H9 (cell line): ENCODE data around the gene NKD1. TPM values are rescaled to one million over a fixed set of nuclear protein-coding genes. Genes with fewer than 3 reads are reported as not detected.

Source experiments
- DNase-seq: peaks from one replicate; pipeline ENCODE4 v3.0.0-alpha.2; 2017
- H2AFZ ChIP-seq: one replicate; pipeline ENCODE4 v1.6.1; 2013; ENCODE audit warnings: mild to moderate bottlenecking, low read length, control low read depth, moderate library complexity
- H2AK5ac ChIP-seq: 2 replicates; pipeline ENCODE4 v1.6.1; 2013; ENCODE audit warnings: low read length, control low read depth, mixed read lengths; ENCODE audit not compliant: insufficient read length
- H2BK120ac ChIP-seq: one replicate; pipeline ENCODE4 v1.6.1; 2013; ENCODE audit warnings: low read depth, mild to moderate bottlenecking, low read length, control low read depth, inconsistent platforms; ENCODE audit not compliant: poor library complexity, severe bottlenecking
- H2BK12ac ChIP-seq: 2 replicates; pipeline ENCODE4 v1.6.1; 2013; ENCODE audit warnings: low read length, control low read depth, mixed read lengths, low read depth; ENCODE audit not compliant: insufficient read length
- H2BK15ac ChIP-seq: 2 replicates; pipeline ENCODE4 v1.6.1; 2013; ENCODE audit warnings: low read depth, low read length, control low read depth
- H2BK20ac ChIP-seq: one replicate; pipeline ENCODE4 v1.6.1; 2013; ENCODE audit warnings: low read depth, mild to moderate bottlenecking, low read length, control low read depth, inconsistent platforms; ENCODE audit not compliant: poor library complexity, severe bottlenecking
- H2BK5ac ChIP-seq: 2 replicates; pipeline ENCODE4 v1.6.1; 2013; ENCODE audit warnings: low read length, control low read depth, mixed read lengths; ENCODE audit not compliant: insufficient read length
- H3K14ac ChIP-seq: 2 replicates; pipeline ENCODE4 v1.6.1; 2013; ENCODE audit warnings: low read length, control low read depth; ENCODE audit not compliant: insufficient read depth
- H3K18ac ChIP-seq: 2 replicates; pipeline ENCODE4 v1.6.1; 2013; ENCODE audit warnings: low read depth, mild to moderate bottlenecking, mixed read lengths, low read length, control low read depth; ENCODE audit not compliant: insufficient read length
- H3K23ac ChIP-seq: 2 replicates; pipeline ENCODE4 v1.6.1; 2013; ENCODE audit warnings: low read length, control low read depth, mixed read lengths, low read depth; ENCODE audit not compliant: insufficient read length
- H3K23me2 ChIP-seq: 2 replicates; pipeline ENCODE4 v1.6.1; 2013; ENCODE audit warnings: low read depth, mild to moderate bottlenecking, mixed read lengths, low read length, control low read depth; ENCODE audit not compliant: insufficient read length, poor library complexity, severe bottlenecking
- H3K27ac ChIP-seq: 2 replicates; pipeline ENCODE4 v1.5.1; 2013; ENCODE audit warnings: low read length, control low read depth, mixed read lengths, low read depth; ENCODE audit not compliant: insufficient read length
- H3K27me3 ChIP-seq: 2 replicates; pipeline ENCODE4 v1.6.1; 2013; ENCODE audit warnings: low read length, control low read depth, inconsistent platforms; ENCODE audit not compliant: insufficient read depth
- H3K4ac ChIP-seq: 2 replicates; pipeline ENCODE4 v1.6.1; 2013; ENCODE audit warnings: low read depth, mild to moderate bottlenecking, control low read depth, inconsistent platforms, low read length, moderate library complexity
- H3K4me1 ChIP-seq: 2 replicates; pipeline ENCODE4 v1.6.1; 2013; ENCODE audit warnings: low read length, control low read depth, inconsistent platforms; ENCODE audit not compliant: insufficient read depth
- H3K4me2 ChIP-seq: 2 replicates; pipeline ENCODE4 v1.6.1; 2013; ENCODE audit warnings: low read length, control low read depth, mixed read lengths; ENCODE audit not compliant: insufficient read length, insufficient read depth
- H3K56ac ChIP-seq: 2 replicates; pipeline ENCODE4 v1.6.1; 2013; ENCODE audit warnings: low read depth, mild to moderate bottlenecking, mixed read lengths, low read length, control low read depth; ENCODE audit not compliant: insufficient read length
- H3K79me1 ChIP-seq: 2 replicates; pipeline ENCODE4 v1.6.1; 2013; ENCODE audit warnings: low read depth, mild to moderate bottlenecking, moderate library complexity, low read length, control low read depth, inconsistent platforms; ENCODE audit not compliant: insufficient read depth, poor library complexity, severe bottlenecking
- H3K79me2 ChIP-seq: 2 replicates; pipeline ENCODE4 v1.6.1; 2013; ENCODE audit warnings: low read length, control low read depth, inconsistent platforms; ENCODE audit not compliant: insufficient read depth
- H3K9ac ChIP-seq: 2 replicates; pipeline ENCODE4 v1.6.1; 2013; ENCODE audit warnings: low read length, control low read depth, mixed read lengths; ENCODE audit not compliant: insufficient read length; ENCODE audit errors: extremely low read depth
- H3K9me3 ChIP-seq: one replicate; pipeline ENCODE4 v1.6.1; 2013; ENCODE audit warnings: low read depth, low read length, inconsistent platforms; ENCODE audit not compliant: control insufficient read depth
- H3T11ph ChIP-seq: one replicate; pipeline ENCODE4 v1.6.1; 2013; ENCODE audit warnings: mild to moderate bottlenecking, low read length, control low read depth, inconsistent platforms
- H4K20me1 ChIP-seq: one replicate; pipeline ENCODE4 v1.6.1; 2013; ENCODE audit not compliant: control insufficient read depth, insufficient read length, insufficient read depth
- H4K5ac ChIP-seq: 2 replicates; pipeline ENCODE4 v1.6.1; 2013; ENCODE audit warnings: low read depth, mild to moderate bottlenecking, mixed read lengths, low read length, control low read depth; ENCODE audit not compliant: insufficient read length
- H4K8ac ChIP-seq: replicated peaks from 2 replicates; pipeline ENCODE4 v1.6.1; 2013; ENCODE audit warnings: low read length, control low read depth, mixed read lengths, low read depth; ENCODE audit not compliant: insufficient read length
- H4K91ac ChIP-seq: 2 replicates; pipeline ENCODE4 v1.6.1; 2013; ENCODE audit warnings: low read depth, mild to moderate bottlenecking, moderate library complexity, mixed read lengths, low read length, control low read depth; ENCODE audit not compliant: insufficient read length
- H3K27ac Mint-ChIP-seq, 3 experiments: 2 replicates in 2 of 3; 3 replicates in 1 of 3; pipeline ENCODE4 v1.8.0; 2020 to 2021; ENCODE audit warnings: mixed read lengths in 3 of 3, mild to moderate bottlenecking in 1 of 3, moderate library complexity in 1 of 3
- H3K27me3 Mint-ChIP-seq: 2 replicates; pipeline ENCODE4 v1.8.0; 2021; ENCODE audit warnings: low read depth, mild to moderate bottlenecking, moderate library complexity, mixed read lengths
- H3K36me3 Mint-ChIP-seq, 3 experiments: 2 replicates in 2 of 3; 3 replicates in 1 of 3; pipeline ENCODE4 v1.8.0; 2020 to 2021; ENCODE audit warnings: low read depth in 3 of 3, mixed read lengths in 3 of 3; ENCODE audit not compliant: insufficient read depth in 1 of 3
- H3K4me1 Mint-ChIP-seq, 2 experiments: 2 replicates each; pipeline ENCODE4 v1.8.0; 2020; ENCODE audit warnings: mixed read lengths in 2 of 2
- H3K4me3 Mint-ChIP-seq, 2 experiments: 2 replicates in 1 of 2; 3 replicates in 1 of 2; pipeline ENCODE4 v1.8.0; 2020 to 2021; ENCODE audit warnings: mild to moderate bottlenecking in 2 of 2, mixed read lengths in 2 of 2, moderate library complexity in 1 of 2
- H3K9me3 Mint-ChIP-seq, 2 experiments: 2 replicates in 1 of 2; 3 replicates in 1 of 2; pipeline ENCODE4 v1.8.0; 2020; ENCODE audit warnings: mild to moderate bottlenecking in 2 of 2, mixed read lengths in 2 of 2, moderate library complexity in 1 of 2
- WGBS: extraction: QIAGEN DNeasy Blood & Tissue Kit; methylation state at CpG from one replicate; pipeline ENCODE4 v1.1.7; 2013; ENCODE audit warnings: missing lambda C conversion rate, low lambda C conversion rate, mixed read lengths; ENCODE audit not compliant: insufficient read length; ENCODE audit errors: extremely low coverage; 5-methylcytosine and 5-hydroxymethylcytosine counted together
- total RNA-seq: library from RNA; stranded (reverse); gene quantifications from 2 replicates; pipeline ENCODE4 v1.2.1, GENCODE V29; 2021
- TF ChIP-seq, protein P1 (sequence below): fragments of 200-600 bp; sonication (generic); conservative IDR thresholded peaks from 3 replicates; pipeline ENCODE4 v1.8.0; 2021; ENCODE audit warnings: antibody characterized with exemption, mild to moderate bottlenecking

Gene NKD1
- total RNA-seq, 1 experiment from 2014 or later, result 1.9 TPM

DNA sequence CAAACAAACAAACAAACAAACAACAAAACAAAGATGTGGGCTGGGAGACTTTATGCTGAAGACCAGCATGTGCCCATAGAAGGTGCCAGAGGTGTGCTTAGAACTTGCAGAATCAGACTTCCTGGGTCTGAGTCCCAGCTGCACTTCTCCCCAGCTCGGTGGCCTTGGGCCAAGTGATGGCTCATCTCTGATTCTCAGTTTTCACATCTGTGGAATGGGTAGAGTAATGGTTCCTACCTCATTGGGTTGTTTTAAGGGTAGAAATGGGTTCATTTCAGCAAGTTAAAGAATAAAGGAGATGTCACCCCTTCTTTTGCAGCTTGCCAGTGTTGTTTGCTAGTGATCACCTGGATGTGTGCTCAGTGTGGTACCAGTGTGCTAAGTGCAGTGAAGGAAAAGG lies 10.7 kb downstream of the NKD1 start:
- peaks cover 6 to 7% of the 10 kb centered on the region in 2 experiments; a peak in 4 of 5 replicates for H3K9me3 Mint-ChIP-seq
- no peak overlapping the region for H3T11ph ChIP-seq
- no peaks in the 10 kb centered on the region for H3K9me3 ChIP-seq
- H3K4me1 Mint-ChIP-seq, result 0 out of 4 replicates have a peak, but pooled peaks cover 0 to under 1% of the 10 kb centered on the region in 2 experiments
- H2BK120ac ChIP-seq, result no peak overlapping the region
- H3K23ac ChIP-seq, result no peak overlapping the region
- H4K5ac ChIP-seq, result no peak overlapping the region
- no peak overlapping the region for H2BK12ac ChIP-seq
- no peaks in the 10 kb centered on the region for H3K27me3 ChIP-seq
- no peaks in the 10 kb centered on the region for H4K20me1 ChIP-seq
- H3K79me1 ChIP-seq, result no peaks in the 10 kb centered on the region
- no peak overlapping the region for H3K14ac ChIP-seq
- H3K4me2 ChIP-seq, result no peak overlapping the region
- no peaks in the 10 kb centered on the region for H3K4me1 ChIP-seq
- H3K23me2 ChIP-seq, result no peaks in the 10 kb centered on the region
- DNase-seq, result no peak
- no peak overlapping the region for H2BK5ac ChIP-seq
- peaks cover 6 to 23% (median 13%) of the 10 kb centered on the region in 3 experiments for H3K36me3 Mint-ChIP-seq
- no peak overlapping the region for H3K27ac Mint-ChIP-seq
- WGBS, result no CpG with 5 or more reads among the region's 1 CpG
- H2BK20ac ChIP-seq, result no peak overlapping the region
- peaks cover under 1% of the 10 kb centered on the region; the same call in 1 of the 2 replicates for H3K27me3 Mint-ChIP-seq
- no peak overlapping the region for H2BK15ac ChIP-seq
- H3K4ac ChIP-seq, result no peak overlapping the region
- no peak overlapping the region for H3K56ac ChIP-seq
- H2AFZ ChIP-seq, result no peak overlapping the region
- no peak overlapping the region for H4K8ac ChIP-seq
- H3K9ac ChIP-seq, result no peak overlapping the region
- no peak overlapping the region for H3K18ac ChIP-seq
- H3K4me3 Mint-ChIP-seq, result no peak overlapping the region
- H3K79me2 ChIP-seq, result no peaks in the 10 kb centered on the region
- no peak overlapping the region for H2AK5ac ChIP-seq
- no peak overlapping the region for H3K27ac ChIP-seq
- TF ChIP-seq, protein P1, sequence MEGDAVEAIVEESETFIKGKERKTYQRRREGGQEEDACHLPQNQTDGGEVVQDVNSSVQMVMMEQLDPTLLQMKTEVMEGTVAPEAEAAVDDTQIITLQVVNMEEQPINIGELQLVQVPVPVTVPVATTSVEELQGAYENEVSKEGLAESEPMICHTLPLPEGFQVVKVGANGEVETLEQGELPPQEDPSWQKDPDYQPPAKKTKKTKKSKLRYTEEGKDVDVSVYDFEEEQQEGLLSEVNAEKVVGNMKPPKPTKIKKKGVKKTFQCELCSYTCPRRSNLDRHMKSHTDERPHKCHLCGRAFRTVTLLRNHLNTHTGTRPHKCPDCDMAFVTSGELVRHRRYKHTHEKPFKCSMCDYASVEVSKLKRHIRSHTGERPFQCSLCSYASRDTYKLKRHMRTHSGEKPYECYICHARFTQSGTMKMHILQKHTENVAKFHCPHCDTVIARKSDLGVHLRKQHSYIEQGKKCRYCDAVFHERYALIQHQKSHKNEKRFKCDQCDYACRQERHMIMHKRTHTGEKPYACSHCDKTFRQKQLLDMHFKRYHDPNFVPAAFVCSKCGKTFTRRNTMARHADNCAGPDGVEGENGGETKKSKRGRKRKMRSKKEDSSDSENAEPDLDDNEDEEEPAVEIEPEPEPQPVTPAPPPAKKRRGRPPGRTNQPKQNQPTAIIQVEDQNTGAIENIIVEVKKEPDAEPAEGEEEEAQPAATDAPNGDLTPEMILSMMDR, result no peak
- no peak overlapping the region for H4K91ac ChIP-seq
